ENCODE data around the gene MCRIP1.

Gene MCRIP1

GRCh38 chr17:81865358-81865732 lies 32.3 kb upstream of the MCRIP1 start:
- H3K4me3 ChIP-seq (ENCODE audit: low read length in 2 of 2), result no peak overlapping the region
- no peak overlapping the region for H2BK15ac ChIP-seq (ENCODE audit: low read length)
- peaks cover 37 to 74% of the 10 kb centered on the region in 2 donors for H3K36me3 ChIP-seq (replicated peaks in 1 of 2; ENCODE audit: control insufficient read depth in 2 of 2, insufficient read depth in 2 of 2, low read length in 2 of 2)
- H2BK120ac ChIP-seq (ENCODE audit: low read depth, low read length), result no peak overlapping the region
- no peak overlapping the region for H2AFZ ChIP-seq (ENCODE audit: low read length)
- no peak overlapping the region for H3K4me2 ChIP-seq (ENCODE audit: insufficient read depth, low read length, poor library complexity, severe bottlenecking)
- peaks cover 26% of the 10 kb centered on the region for H3K79me1 ChIP-seq (ENCODE audit: low read depth, low read length)
- H3K18ac ChIP-seq (ENCODE audit: low read length), result no peak overlapping the region
- peak overlapping the region; percentile 80 for H2BK5ac ChIP-seq (ENCODE audit: low read length)
- no peak overlapping the region for H3K9ac ChIP-seq (ENCODE audit: low read depth, low read length, poor library complexity)
- H3K23ac ChIP-seq (ENCODE audit: low read depth, low read length, poor library complexity), result peak overlapping the region; percentile 80
- no peak overlapping the region for H2AK5ac ChIP-seq (ENCODE audit: low read depth, low read length)
- no peak overlapping the region for H3K27ac ChIP-seq (replicated peaks; ENCODE audit: low read length)
- no peaks in the 10 kb centered on the region for H3K27me3 ChIP-seq (ENCODE audit: control insufficient read depth in 3 of 3, insufficient read depth in 3 of 3, low read depth in 1 of 3, low read length in 3 of 3)
- H4K91ac ChIP-seq (ENCODE audit: low read depth, low read length, poor library complexity), result no peak overlapping the region
- no peak overlapping the region for H3K4ac ChIP-seq (ENCODE audit: low read length)
- peaks cover 13 to 21% of the 10 kb centered on the region in 2 donors for H3K4me1 ChIP-seq (ENCODE audit: control insufficient read depth in 2 of 2, insufficient read depth in 1 of 2, low read depth in 1 of 2, low read length in 2 of 2)
- no CpG with 5 or more reads among the region's 8 CpGs for WGBS, 2 donors (ENCODE audit: extremely low coverage in 2 of 2, insufficient read length in 2 of 2, insufficient replicate concordance in 1 of 2)
- no peak overlapping the region for H2BK12ac ChIP-seq (ENCODE audit: low read length)
- H3K9me3 ChIP-seq (replicated peaks in 1 of 2; ENCODE audit: control insufficient read depth in 2 of 2, insufficient read depth in 1 of 2, low read depth in 1 of 2, low read length in 2 of 2), result no peaks in the 10 kb centered on the region
- no peak overlapping the region for H4K8ac ChIP-seq (ENCODE audit: low read depth, low read length)
- no peak overlapping the region for H3K14ac ChIP-seq (ENCODE audit: low read length)
- DNase-seq (ENCODE audit: low spot score), result no peak

- H3K27me3 ChIP-seq (ENCODE audit: control insufficient read depth in 3 of 3, insufficient read depth in 3 of 3, low read depth in 1 of 3, low read length in 3 of 3), result no peaks in the 10 kb centered on the region
- H3K4ac ChIP-seq (ENCODE audit: low read length), result no peak overlapping the region
- H2AFZ ChIP-seq (ENCODE audit: low read length), result no peak overlapping the region
- H3K36me3 ChIP-seq (replicated peaks in 1 of 2; ENCODE audit: control insufficient read depth in 2 of 2, insufficient read depth in 2 of 2, low read length in 2 of 2), result peaks cover 33 to 67% of the 10 kb centered on the region in 2 donors
- peaks cover 26% of the 10 kb centered on the region for H3K79me1 ChIP-seq (ENCODE audit: low read depth, low read length)
- no peak overlapping the region for H2AK5ac ChIP-seq (ENCODE audit: low read depth, low read length)
- H3K18ac ChIP-seq (ENCODE audit: low read length), result no peak overlapping the region
- no peak for DNase-seq (ENCODE audit: low spot score)
- no peak overlapping the region for H3K23ac ChIP-seq (ENCODE audit: low read depth, low read length, poor library complexity)
- no peak overlapping the region for H3K4me3 ChIP-seq (ENCODE audit: low read length in 2 of 2)
- H3K4me2 ChIP-seq (ENCODE audit: insufficient read depth, low read length, poor library complexity, severe bottlenecking), result no peak overlapping the region
- no CpG with 5 or more reads among the region's 9 CpGs for WGBS, 2 donors (ENCODE audit: extremely low coverage in 2 of 2, insufficient read length in 2 of 2, insufficient replicate concordance in 1 of 2)
- no peak overlapping the region for H4K8ac ChIP-seq (ENCODE audit: low read depth, low read length)
- H3K4me1 ChIP-seq (ENCODE audit: control insufficient read depth in 2 of 2, insufficient read depth in 1 of 2, low read depth in 1 of 2, low read length in 2 of 2), result peaks cover 9 to 17% of the 10 kb centered on the region in 2 donors
- H3K9ac ChIP-seq (ENCODE audit: low read depth, low read length, poor library complexity), result no peak overlapping the region
- H2BK12ac ChIP-seq (ENCODE audit: low read length), result no peak overlapping the region
- H3K9me3 ChIP-seq (replicated peaks in 1 of 2; ENCODE audit: control insufficient read depth in 2 of 2, insufficient read depth in 1 of 2, low read depth in 1 of 2, low read length in 2 of 2), result no peaks in the 10 kb centered on the region
- H2BK5ac ChIP-seq (ENCODE audit: low read length), result peak overlapping the region; percentile 59
- no peak overlapping the region for H3K14ac ChIP-seq (ENCODE audit: low read length)
- H2BK15ac ChIP-seq (ENCODE audit: low read length), result no peak overlapping the region
- H3K27ac ChIP-seq (replicated peaks; ENCODE audit: low read length), result no peak overlapping the region
- no peak overlapping the region for H2BK120ac ChIP-seq (ENCODE audit: low read depth, low read length)
- no peak overlapping the region for H4K91ac ChIP-seq (ENCODE audit: low read depth, low read length, poor library complexity)
These were observed 31.0 kb upstream of the MCRIP1 start for GRCh38 chr17:81863833-81864768.

DNA sequence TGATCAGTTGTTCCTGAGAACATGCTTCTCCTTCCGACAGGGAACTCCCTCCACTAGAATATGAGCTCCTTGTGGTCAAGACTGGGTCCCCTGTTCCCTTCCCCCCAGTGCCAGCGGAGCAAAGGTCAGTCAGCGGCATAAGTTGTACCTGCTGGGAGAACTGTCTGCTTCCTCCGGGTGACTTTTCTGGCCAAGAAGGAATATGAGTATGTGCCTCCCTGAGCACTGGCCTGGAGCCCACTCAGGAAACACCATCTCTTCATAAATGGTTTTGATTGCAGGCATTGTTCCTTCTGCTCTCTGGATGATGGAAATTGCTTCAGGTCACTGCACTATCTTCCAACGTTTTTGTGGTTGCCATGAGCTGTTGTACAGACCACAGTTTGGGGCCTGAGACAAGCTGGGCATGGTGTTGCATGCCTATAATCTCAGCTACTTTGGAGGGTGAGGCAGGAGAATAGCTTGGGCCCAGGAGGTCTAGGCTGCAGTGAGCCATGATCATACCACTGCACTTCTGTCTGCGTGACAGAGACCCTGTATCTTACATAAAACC lies 30.1 kb upstream of the MCRIP1 start:
- Histone ChIP-seq H4K8ac (ENCODE audit: low read depth, low read length) (no peak overlapping the region), H3K4me2 (ENCODE audit: insufficient read depth, low read length, poor library complexity, severe bottlenecking) (no peak overlapping the region), H2BK120ac (ENCODE audit: low read depth, low read length) (no peak overlapping the region), H3K4me1 (ENCODE audit: control insufficient read depth in 2 of 2, insufficient read depth in 1 of 2, low read depth in 1 of 2, low read length in 2 of 2) (peaks cover 10 to 13% of the 10 kb centered on the region in 2 donors), H3K36me3 (replicated peaks in 1 of 2; ENCODE audit: control insufficient read depth in 2 of 2, insufficient read depth in 2 of 2, low read length in 2 of 2) (peaks cover 33 to 67% of the 10 kb centered on the region in 2 donors), H2BK15ac (ENCODE audit: low read length) (no peak overlapping the region), H3K79me1 (ENCODE audit: low read depth, low read length) (peaks cover 33% of the 10 kb centered on the region), H2BK5ac (ENCODE audit: low read length) (no peak overlapping the region), H3K18ac (ENCODE audit: low read length) (no peak overlapping the region), H3K9ac (ENCODE audit: low read depth, low read length, poor library complexity) (no peak overlapping the region), H3K4me3 (ENCODE audit: low read length in 2 of 2) (no peak overlapping the region), H4K91ac (ENCODE audit: low read depth, low read length, poor library complexity) (no peak overlapping the region), H3K4ac (ENCODE audit: low read length) (no peak overlapping the region), H2AFZ (ENCODE audit: low read length) (no peak overlapping the region), H2AK5ac (ENCODE audit: low read depth, low read length) (no peak overlapping the region), H3K9me3 (replicated peaks in 1 of 2; ENCODE audit: control insufficient read depth in 2 of 2, insufficient read depth in 1 of 2, low read depth in 1 of 2, low read length in 2 of 2) (no peaks in the 10 kb centered on the region), H3K14ac (ENCODE audit: low read length) (no peak overlapping the region), H3K23ac (ENCODE audit: low read depth, low read length, poor library complexity) (no peak overlapping the region), H3K27ac (replicated peaks; ENCODE audit: low read length) (no peak overlapping the region), H2BK12ac (ENCODE audit: low read length) (no peak overlapping the region), H3K27me3 (ENCODE audit: control insufficient read depth in 3 of 3, insufficient read depth in 3 of 3, low read depth in 1 of 3, low read length in 3 of 3) (no peaks in the 10 kb centered on the region)
- DNase-seq (ENCODE audit: low spot score), result no peak
- no CpG with 5 or more reads among the region's 6 CpGs for WGBS, 2 donors (ENCODE audit: extremely low coverage in 2 of 2, insufficient read length in 2 of 2, insufficient replicate concordance in 1 of 2)

Measured in neuronal stem cell (in vitro differentiated cells).